HepG2 (cell line): ENCODE measurements around the gene ATP1B2. TPM values are rescaled to one million over a fixed set of nuclear protein-coding genes. Genes with fewer than 3 reads are reported as not detected.

ENCODE experiments used
- BRCA1 ChIP-seq: sonication (generic); formaldehyde crosslinking; IDR thresholded peaks from 2 replicates; pipeline ENCODE4 v1.4.0; 2020; ENCODE audit warnings: missing genetic modification reagents
- CREM ChIP-seq, 2 experiments: sonication (generic) in 1 of 2; formaldehyde crosslinking in 1 of 2; IDR thresholded peaks; 2 replicates each; pipeline versions ENCODE4 v1.4.0 to v1.6.1; 2016 to 2020; ENCODE audit warnings: antibody characterized with exemption in 1 of 2, mild to moderate bottlenecking in 1 of 2, missing genetic modification reagents in 1 of 2
- DMAP1 ChIP-seq: IDR thresholded peaks from 2 replicates; pipeline ENCODE4 v1.6.1; 2016
- ELF3 ChIP-seq: IDR thresholded peaks from 2 replicates; pipeline ENCODE4 v1.6.1; 2016; ENCODE audit warnings: missing genetic modification reagents, missing compliant biosample characterization
- FOXK1 ChIP-seq: sonication (generic); formaldehyde crosslinking; IDR thresholded peaks from 2 replicates; pipeline ENCODE4 v1.4.0; 2020; ENCODE audit warnings: low read depth, missing genetic modification reagents, borderline replicate concordance
- KDM3A ChIP-seq: IDR thresholded peaks from 2 replicates; pipeline ENCODE4 v1.6.1; 2018; ENCODE audit warnings: low read depth, missing compliant biosample characterization
- KLF13 ChIP-seq: sonication (generic); formaldehyde crosslinking; IDR thresholded peaks from 2 replicates; pipeline ENCODE4 v1.4.0; 2020; ENCODE audit warnings: mild to moderate bottlenecking, missing genetic modification reagents
- MEF2D ChIP-seq: sonication (generic); formaldehyde crosslinking; IDR thresholded peaks from 2 replicates; pipeline ENCODE4 v1.5.1; 2020; ENCODE audit warnings: mild to moderate bottlenecking, missing genetic modification reagents
- RELA ChIP-seq: sonication (generic); formaldehyde crosslinking; IDR thresholded peaks from 2 replicates; pipeline ENCODE4 v1.4.0; 2020; ENCODE audit warnings: missing genetic modification reagents
- SP140L ChIP-seq: sonication (generic); formaldehyde crosslinking; IDR thresholded peaks from 2 replicates; pipeline ENCODE4 v1.4.0; 2020; ENCODE audit warnings: missing genetic modification reagents, borderline replicate concordance
- TCF7 ChIP-seq: sonication (generic); IDR thresholded peaks from 2 replicates; pipeline ENCODE4 v1.6.1; 2016; ENCODE audit warnings: antibody characterized with exemption, low read depth
- ZEB1 ChIP-seq: IDR thresholded peaks from 2 replicates; pipeline ENCODE4 v1.6.1; 2012; ENCODE audit warnings: mild to moderate bottlenecking, low read depth, inconsistent platforms; ENCODE audit not compliant: insufficient replicate concordance
- ZKSCAN8 ChIP-seq: IDR thresholded peaks from 2 replicates; pipeline ENCODE4 v1.6.1; 2016; ENCODE audit warnings: borderline replicate concordance, missing genetic modification reagents, missing compliant biosample characterization
- ZNF180 ChIP-seq: sonication (generic); formaldehyde crosslinking; IDR thresholded peaks from 2 replicates; pipeline ENCODE4 v1.4.0; 2020; ENCODE audit warnings: low read depth, missing genetic modification reagents, borderline replicate concordance
- ZNF441 ChIP-seq: sonication (generic); formaldehyde crosslinking; IDR thresholded peaks from 2 replicates; pipeline ENCODE4 v1.7.0; 2021; ENCODE audit warnings: missing genetic modification reagents, borderline replicate concordance
- ZNF749 ChIP-seq: sonication (generic); formaldehyde crosslinking; IDR thresholded peaks from 2 replicates; pipeline ENCODE4 v1.8.0; 2022; ENCODE audit warnings: mild to moderate bottlenecking, missing genetic modification reagents, moderate library complexity, borderline replicate concordance
- polyA plus RNA-seq, 8 experiments: library from polyadenylated mRNA; depleted of rRNA in 3 of 8; stranded (reverse) in 7 of 8; unstranded in 1 of 8; fragments of >200 nt; fragmentation: Illumina TruSeq in 4 of 8; extraction: Trizol in 4 of 8; gene quantifications; 2 replicates each; pipeline versions ENCODE4 v1.2.1 to v1.2.3, GENCODE V29; 2011 to 2016; ENCODE audit warnings: low read depth in 4 of 8, missing spikeins in 1 of 8, mixed read lengths in 1 of 8; ENCODE audit not compliant: insufficient read depth in 1 of 8
- total RNA-seq, 5 experiments: library from RNA; depleted of rRNA; stranded (reverse); fragments of >200 nt; fragmentation: Illumina TruSeq; extraction: Trizol; gene quantifications; 2 replicates each; pipeline ENCODE4 v1.2.3, GENCODE V29; 2016; ENCODE audit warnings: low read depth in 1 of 5
- TF ChIP-seq, protein P1 (sequence below): sonication (generic); formaldehyde crosslinking; IDR thresholded peaks from 2 replicates; pipeline ENCODE4 v1.4.0; 2020; ENCODE audit warnings: missing genetic modification reagents
- TF ChIP-seq, protein P2 (sequence below): sonication (generic); formaldehyde crosslinking; IDR thresholded peaks from 2 replicates; pipeline ENCODE4 v1.4.0; 2020; ENCODE audit warnings: missing genetic modification reagents
- TF ChIP-seq, protein P3 (sequence below): sonication (generic); formaldehyde crosslinking; IDR thresholded peaks from 2 replicates; pipeline ENCODE4 v1.5.1; 2020; ENCODE audit warnings: mild to moderate bottlenecking, missing genetic modification reagents, moderate library complexity

ATP1B2 gene
- total and polyA plus RNA-seq, 2 of the 13 experiments (the other 11 are each of a cell fraction or from before 2014, with no cell fraction given), result not detected

DNA sequence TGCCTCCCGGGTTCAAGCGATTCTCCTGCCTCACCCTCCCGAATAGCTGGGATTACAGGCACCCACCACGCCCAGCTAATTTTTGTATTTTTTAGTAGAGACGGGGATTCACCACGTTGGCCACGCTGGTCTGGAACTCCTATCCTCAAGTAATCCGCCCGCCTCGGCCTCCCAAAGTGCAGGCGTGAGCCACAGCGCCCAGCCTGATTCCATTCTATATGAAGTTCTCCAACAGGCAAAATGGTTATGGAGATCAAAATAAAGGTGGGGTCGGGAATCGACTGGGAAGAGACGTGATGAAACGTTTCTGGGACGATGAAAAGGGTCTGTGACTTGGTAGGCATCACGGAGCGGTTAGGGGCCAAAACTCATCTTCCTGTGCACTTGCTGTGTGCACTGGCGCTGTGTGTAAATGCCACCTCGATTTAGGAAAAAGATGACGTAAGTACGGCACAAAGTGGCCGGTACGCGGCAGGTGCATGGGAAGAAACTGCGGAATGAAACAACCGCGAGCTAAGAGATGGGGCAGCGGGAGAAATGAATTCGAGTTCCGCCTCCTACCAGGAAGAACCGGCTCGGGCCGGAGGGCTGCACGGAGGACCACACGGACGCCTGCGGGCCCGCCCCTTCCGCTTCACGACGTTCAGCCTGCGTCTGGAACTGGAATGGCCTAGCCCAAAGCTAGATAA, 35.0 kb downstream of the ATP1B2 start (continued):
- TF ChIP-seq, protein P1, sequence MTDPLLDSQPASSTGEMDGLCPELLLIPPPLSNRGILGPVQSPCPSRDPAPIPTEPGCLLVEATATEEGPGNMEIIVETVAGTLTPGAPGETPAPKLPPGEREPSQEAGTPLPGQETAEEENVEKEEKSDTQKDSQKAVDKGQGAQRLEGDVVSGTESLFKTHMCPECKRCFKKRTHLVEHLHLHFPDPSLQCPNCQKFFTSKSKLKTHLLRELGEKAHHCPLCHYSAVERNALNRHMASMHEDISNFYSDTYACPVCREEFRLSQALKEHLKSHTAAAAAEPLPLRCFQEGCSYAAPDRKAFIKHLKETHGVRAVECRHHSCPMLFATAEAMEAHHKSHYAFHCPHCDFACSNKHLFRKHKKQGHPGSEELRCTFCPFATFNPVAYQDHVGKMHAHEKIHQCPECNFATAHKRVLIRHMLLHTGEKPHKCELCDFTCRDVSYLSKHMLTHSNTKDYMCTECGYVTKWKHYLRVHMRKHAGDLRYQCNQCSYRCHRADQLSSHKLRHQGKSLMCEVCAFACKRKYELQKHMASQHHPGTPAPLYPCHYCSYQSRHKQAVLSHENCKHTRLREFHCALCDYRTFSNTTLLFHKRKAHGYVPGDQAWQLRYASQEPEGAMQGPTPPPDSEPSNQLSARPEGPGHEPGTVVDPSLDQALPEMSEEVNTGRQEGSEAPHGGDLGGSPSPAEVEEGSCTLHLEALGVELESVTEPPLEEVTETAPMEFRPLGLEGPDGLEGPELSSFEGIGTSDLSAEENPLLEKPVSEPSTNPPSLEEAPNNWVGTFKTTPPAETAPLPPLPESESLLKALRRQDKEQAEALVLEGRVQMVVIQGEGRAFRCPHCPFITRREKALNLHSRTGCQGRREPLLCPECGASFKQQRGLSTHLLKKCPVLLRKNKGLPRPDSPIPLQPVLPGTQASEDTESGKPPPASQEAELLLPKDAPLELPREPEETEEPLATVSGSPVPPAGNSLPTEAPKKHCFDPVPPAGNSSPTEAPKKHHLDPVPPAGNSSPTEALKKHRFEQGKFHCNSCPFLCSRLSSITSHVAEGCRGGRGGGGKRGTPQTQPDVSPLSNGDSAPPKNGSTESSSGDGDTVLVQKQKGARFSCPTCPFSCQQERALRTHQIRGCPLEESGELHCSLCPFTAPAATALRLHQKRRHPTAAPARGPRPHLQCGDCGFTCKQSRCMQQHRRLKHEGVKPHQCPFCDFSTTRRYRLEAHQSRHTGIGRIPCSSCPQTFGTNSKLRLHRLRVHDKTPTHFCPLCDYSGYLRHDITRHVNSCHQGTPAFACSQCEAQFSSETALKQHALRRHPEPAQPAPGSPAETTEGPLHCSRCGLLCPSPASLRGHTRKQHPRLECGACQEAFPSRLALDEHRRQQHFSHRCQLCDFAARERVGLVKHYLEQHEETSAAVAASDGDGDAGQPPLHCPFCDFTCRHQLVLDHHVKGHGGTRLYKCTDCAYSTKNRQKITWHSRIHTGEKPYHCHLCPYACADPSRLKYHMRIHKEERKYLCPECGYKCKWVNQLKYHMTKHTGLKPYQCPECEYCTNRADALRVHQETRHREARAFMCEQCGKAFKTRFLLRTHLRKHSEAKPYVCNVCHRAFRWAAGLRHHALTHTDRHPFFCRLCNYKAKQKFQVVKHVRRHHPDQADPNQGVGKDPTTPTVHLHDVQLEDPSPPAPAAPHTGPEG (CRISPR knock-in tag), result peak; percentile 14; the same call in 1 of the 2 replicates
- TF ChIP-seq DMAP1 (CRISPR knock-in tag) (0 out of 2 replicates have a peak, but pooled peaks have one; percentile 34), TCF7 (no peak), KLF13 (CRISPR knock-in tag) (no peak), SP140L (CRISPR knock-in tag) (no peak), ZNF441 (no peak; the same call in 1 of the 2 replicates), ZKSCAN8 (CRISPR knock-in tag) (0 out of 2 replicates have a peak, but pooled peaks have one; percentile 3), MEF2D (CRISPR knock-in tag) (peak; percentile 37; the same call in 1 of the 2 replicates), RELA (no peak), ZNF749 (CRISPR knock-in tag) (no peak), KDM3A (CRISPR knock-in tag) (0 out of 2 replicates have a peak, but pooled peaks have one; percentile 12), BRCA1 (CRISPR knock-in tag) (no peak), FOXK1 (peak; percentile 17; the same call in 1 of the 2 replicates), ELF3 (CRISPR knock-in tag) (peak; percentile 95), ZNF180 (no peak), ZEB1 (peak; percentile 49), CREM (IDR thresholded peaks at IDR 0.05) (0 out of 2 replicates have a peak, but pooled peaks have one; percentile 14), CREM (CRISPR knock-in tag; IDR thresholded peaks at IDR 0.05) (no peak)
- TF ChIP-seq, protein P2, sequence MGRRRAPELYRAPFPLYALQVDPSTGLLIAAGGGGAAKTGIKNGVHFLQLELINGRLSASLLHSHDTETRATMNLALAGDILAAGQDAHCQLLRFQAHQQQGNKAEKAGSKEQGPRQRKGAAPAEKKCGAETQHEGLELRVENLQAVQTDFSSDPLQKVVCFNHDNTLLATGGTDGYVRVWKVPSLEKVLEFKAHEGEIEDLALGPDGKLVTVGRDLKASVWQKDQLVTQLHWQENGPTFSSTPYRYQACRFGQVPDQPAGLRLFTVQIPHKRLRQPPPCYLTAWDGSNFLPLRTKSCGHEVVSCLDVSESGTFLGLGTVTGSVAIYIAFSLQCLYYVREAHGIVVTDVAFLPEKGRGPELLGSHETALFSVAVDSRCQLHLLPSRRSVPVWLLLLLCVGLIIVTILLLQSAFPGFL (CRISPR knock-in tag), result no peak
- TF ChIP-seq, protein P3, sequence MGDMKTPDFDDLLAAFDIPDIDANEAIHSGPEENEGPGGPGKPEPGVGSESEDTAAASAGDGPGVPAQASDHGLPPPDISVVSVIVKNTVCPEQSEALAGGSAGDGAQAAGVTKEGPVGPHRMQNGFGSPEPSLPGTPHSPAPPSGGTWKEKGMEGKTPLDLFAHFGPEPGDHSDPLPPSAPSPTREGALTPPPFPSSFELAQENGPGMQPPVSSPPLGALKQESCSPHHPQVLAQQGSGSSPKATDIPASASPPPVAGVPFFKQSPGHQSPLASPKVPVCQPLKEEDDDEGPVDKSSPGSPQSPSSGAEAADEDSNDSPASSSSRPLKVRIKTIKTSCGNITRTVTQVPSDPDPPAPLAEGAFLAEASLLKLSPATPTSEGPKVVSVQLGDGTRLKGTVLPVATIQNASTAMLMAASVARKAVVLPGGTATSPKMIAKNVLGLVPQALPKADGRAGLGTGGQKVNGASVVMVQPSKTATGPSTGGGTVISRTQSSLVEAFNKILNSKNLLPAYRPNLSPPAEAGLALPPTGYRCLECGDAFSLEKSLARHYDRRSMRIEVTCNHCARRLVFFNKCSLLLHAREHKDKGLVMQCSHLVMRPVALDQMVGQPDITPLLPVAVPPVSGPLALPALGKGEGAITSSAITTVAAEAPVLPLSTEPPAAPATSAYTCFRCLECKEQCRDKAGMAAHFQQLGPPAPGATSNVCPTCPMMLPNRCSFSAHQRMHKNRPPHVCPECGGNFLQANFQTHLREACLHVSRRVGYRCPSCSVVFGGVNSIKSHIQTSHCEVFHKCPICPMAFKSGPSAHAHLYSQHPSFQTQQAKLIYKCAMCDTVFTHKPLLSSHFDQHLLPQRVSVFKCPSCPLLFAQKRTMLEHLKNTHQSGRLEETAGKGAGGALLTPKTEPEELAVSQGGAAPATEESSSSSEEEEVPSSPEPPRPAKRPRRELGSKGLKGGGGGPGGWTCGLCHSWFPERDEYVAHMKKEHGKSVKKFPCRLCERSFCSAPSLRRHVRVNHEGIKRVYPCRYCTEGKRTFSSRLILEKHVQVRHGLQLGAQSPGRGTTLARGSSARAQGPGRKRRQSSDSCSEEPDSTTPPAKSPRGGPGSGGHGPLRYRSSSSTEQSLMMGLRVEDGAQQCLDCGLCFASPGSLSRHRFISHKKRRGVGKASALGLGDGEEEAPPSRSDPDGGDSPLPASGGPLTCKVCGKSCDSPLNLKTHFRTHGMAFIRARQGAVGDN, result peak; percentile 71; the same call in 1 of the 2 replicates
